ENCODE measurements around the gene COG7. TPM values are rescaled to one million over a fixed set of nuclear protein-coding genes. Genes with fewer than 3 reads are reported as not detected.

Gene COG7
- total RNA-seq, 1 donor from 2014 or later, result 24.0 TPM

GRCh38 chr16:23353440-23353839, 99.5 kb downstream of the COG7 start:
- Mint-ChIP-seq H3K27ac (no peak overlapping the region), H3K4me1 (ENCODE audit: unreplicated experiment) (no peaks in the 10 kb centered on the region), H3K27me3 (peaks cover 16% of the 10 kb centered on the region), H3K4me3 (no peak overlapping the region), H3K9me3 (no peaks in the 10 kb centered on the region), H3K36me3 (no peaks in the 10 kb centered on the region)
- TF ChIP-seq, protein P1, sequence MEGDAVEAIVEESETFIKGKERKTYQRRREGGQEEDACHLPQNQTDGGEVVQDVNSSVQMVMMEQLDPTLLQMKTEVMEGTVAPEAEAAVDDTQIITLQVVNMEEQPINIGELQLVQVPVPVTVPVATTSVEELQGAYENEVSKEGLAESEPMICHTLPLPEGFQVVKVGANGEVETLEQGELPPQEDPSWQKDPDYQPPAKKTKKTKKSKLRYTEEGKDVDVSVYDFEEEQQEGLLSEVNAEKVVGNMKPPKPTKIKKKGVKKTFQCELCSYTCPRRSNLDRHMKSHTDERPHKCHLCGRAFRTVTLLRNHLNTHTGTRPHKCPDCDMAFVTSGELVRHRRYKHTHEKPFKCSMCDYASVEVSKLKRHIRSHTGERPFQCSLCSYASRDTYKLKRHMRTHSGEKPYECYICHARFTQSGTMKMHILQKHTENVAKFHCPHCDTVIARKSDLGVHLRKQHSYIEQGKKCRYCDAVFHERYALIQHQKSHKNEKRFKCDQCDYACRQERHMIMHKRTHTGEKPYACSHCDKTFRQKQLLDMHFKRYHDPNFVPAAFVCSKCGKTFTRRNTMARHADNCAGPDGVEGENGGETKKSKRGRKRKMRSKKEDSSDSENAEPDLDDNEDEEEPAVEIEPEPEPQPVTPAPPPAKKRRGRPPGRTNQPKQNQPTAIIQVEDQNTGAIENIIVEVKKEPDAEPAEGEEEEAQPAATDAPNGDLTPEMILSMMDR (conservative IDR thresholded peaks at IDR 0.05), result no peak
- no peak for DNase-seq (ENCODE audit: extremely low spot score, unreplicated experiment)

DNA sequence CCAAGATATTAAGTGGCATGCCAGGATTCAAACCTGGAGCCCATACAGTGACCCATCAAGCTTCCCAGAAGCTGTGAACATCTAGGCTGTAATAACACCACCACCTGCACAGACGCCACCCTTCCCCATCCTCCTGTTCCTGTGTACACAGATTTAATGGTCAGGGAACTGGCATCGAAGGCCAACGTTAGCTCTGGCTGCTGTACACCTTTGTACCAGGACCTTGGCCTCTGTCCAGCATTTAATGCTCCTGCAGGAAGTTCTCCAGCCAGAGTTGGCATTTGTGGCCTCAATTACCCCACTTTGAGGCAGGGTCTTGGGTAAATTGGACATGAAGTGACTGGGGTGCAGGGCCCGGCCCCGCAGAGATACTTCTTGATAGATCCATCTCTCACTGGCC, 101.6 kb downstream of the COG7 start:
- Mint-ChIP-seq H3K36me3 (no peaks in the 10 kb centered on the region), H3K4me3 (no peak overlapping the region), H3K27ac (no peak overlapping the region), H3K27me3 (peaks cover 25% of the 10 kb centered on the region), H3K4me1 (ENCODE audit: unreplicated experiment) (no peaks in the 10 kb centered on the region), H3K9me3 (no peaks in the 10 kb centered on the region)
- TF ChIP-seq, protein P1 (conservative IDR thresholded peaks at IDR 0.05), result no peak
- no peak for DNase-seq (ENCODE audit: extremely low spot score, unreplicated experiment)

DNA sequence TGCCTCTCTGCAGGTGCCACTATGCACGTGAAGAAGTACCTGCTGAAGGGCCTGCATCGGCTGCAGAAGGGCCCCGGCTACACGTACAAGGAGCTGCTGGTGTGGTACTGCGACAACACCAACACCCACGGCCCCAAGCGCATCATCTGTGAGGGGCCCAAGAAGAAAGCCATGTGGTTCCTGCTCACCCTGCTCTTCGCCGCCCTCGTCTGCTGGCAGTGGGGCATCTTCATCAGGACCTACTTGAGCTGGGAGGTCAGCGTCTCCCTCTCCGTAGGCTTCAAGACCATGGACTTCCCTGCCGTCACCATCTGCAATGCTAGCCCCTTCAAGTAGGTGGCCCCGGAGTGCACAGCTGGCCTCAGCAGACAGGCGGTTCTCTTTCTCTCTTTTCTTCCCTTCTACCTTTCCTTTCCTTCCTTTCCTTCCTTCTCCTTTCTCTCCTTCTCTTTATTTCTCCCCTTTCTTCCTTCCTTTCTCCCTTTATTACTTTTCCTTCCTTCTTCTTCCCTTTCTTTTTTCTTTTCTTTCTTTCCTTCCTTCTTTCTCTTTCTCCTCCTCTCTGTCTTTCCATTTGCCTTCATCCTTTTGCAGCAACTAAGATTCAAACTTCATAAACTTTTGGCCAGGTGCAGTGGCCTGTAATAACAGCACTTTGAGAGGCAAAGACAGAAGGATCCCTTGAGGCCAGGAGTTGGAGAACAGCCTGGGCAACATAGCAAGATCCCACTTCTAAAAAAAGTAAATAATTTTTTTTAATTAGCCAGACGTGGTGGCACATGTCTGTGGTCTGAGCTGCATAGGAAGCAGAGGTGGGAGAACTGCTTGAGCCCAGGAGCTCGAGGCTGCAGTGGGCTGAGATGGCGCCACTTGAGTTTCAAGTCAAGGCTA, 104.2 kb downstream of the COG7 start:
- Mint-ChIP-seq H3K36me3 (no peaks in the 10 kb centered on the region), H3K27ac (no peak overlapping the region), H3K27me3 (peaks cover 28% of the 10 kb centered on the region), H3K4me3 (no peak overlapping the region), H3K9me3 (no peaks in the 10 kb centered on the region), H3K4me1 (ENCODE audit: unreplicated experiment) (no peaks in the 10 kb centered on the region)
- TF ChIP-seq, protein P1 (conservative IDR thresholded peaks at IDR 0.05), result no peak
- DNase-seq (ENCODE audit: extremely low spot score, unreplicated experiment), result no peak

- no peaks in the 10 kb centered on the region for H3K4me1 Mint-ChIP-seq (ENCODE audit: unreplicated experiment)
- no peaks in the 10 kb centered on the region for H3K36me3 Mint-ChIP-seq
- H3K27me3 Mint-ChIP-seq, result peaks cover 30% of the 10 kb centered on the region
- DNase-seq (ENCODE audit: extremely low spot score, unreplicated experiment), result no peak
- no peak overlapping the region for H3K4me3 Mint-ChIP-seq
- H3K27ac Mint-ChIP-seq, result no peak overlapping the region
- no peaks in the 10 kb centered on the region for H3K9me3 Mint-ChIP-seq
- TF ChIP-seq, protein P1 (conservative IDR thresholded peaks at IDR 0.05), result no peak
Measured at GRCh38 chr16:23345237-23345636, 107.8 kb downstream of the COG7 start.

- TF ChIP-seq, protein P1 (conservative IDR thresholded peaks at IDR 0.05), result no peak
- no peak overlapping the region for H3K4me3 Mint-ChIP-seq
- no peak for DNase-seq (ENCODE audit: extremely low spot score, unreplicated experiment)
- H3K36me3 Mint-ChIP-seq, result no peaks in the 10 kb centered on the region
- H3K4me1 Mint-ChIP-seq (ENCODE audit: unreplicated experiment), result no peaks in the 10 kb centered on the region
- peaks cover 25% of the 10 kb centered on the region for H3K27me3 Mint-ChIP-seq
- H3K9me3 Mint-ChIP-seq, result no peaks in the 10 kb centered on the region
- H3K27ac Mint-ChIP-seq, result no peak overlapping the region
Measured at GRCh38 chr16:23343643-23344612, 109.1 kb downstream of the COG7 start.

Data from type B pancreatic cell (in vitro differentiated cells).